Mammary epithelial cell (primary cell): Measurements from ENCODE around the gene RHEB.

Source experiments
- CTCF ChIP-seq, 2 donors: IDR thresholded peaks in 1 of 2; conservative IDR thresholded peaks in 1 of 2; 2 replicates each; pipeline ENCODE4 v1.5.1; 2011 to 2012; ENCODE audit warnings: inconsistent platforms in 2 of 2, low read length in 2 of 2, mild to moderate bottlenecking in 2 of 2, control low read depth in 1 of 2, low read depth in 1 of 2; ENCODE audit not compliant: insufficient read depth in 1 of 2; ENCODE audit errors: extremely low read depth in 1 of 2
- EZH2 ChIP-seq: IDR thresholded peaks from 2 replicates; pipeline ENCODE4 v1.6.1; 2012; ENCODE audit warnings: low read length, inconsistent platforms, borderline replicate concordance

- no peak for TF ChIP-seq EZH2
- TF ChIP-seq CTCF (conservative IDR thresholded peaks at IDR 0.05 in 1 of 2, IDR thresholded peaks at IDR 0.05 in 1 of 2; ENCODE audit: extremely low read depth in 1 of 2, insufficient read depth in 1 of 2, low read depth in 1 of 2, low read length in 2 of 2): no peak
Observed at GRCh38 chr7:151429237-151429559, 90.5 kb downstream of the RHEB start.
